Thyroid gland (tissue), 4 donors: ENCODE results near the gene PCMTD2.
"Not testable (repeated sequence)": the region's sequence is repeated elsewhere in the genome, so short reads cannot be mapped to it uniquely, and the experiment has no call there.

Experiments used
- POLR2A ChIP-seq, 2 donors: fragments of 450-650 bp; IDR thresholded peaks; one replicate each; pipeline ENCODE4 v1.6.1; 2017; ENCODE audit warnings: antibody characterized with exemption in 2 of 2, mild to moderate bottlenecking in 2 of 2, moderate library complexity in 1 of 2
- TF ChIP-seq, protein P1 (sequence below), 6 experiments: fragments of 200-600 bp in 3 of 6; fragments of 450-650 bp in 3 of 6; sonication (generic) in 3 of 6; IDR thresholded peaks; one replicate each; pipeline ENCODE4 v1.5.1; 2016 to 2019; ENCODE audit warnings: antibody characterized with exemption in 6 of 6, mild to moderate bottlenecking in 2 of 6, inconsistent platforms in 1 of 6, moderate library complexity in 1 of 6

DNA sequence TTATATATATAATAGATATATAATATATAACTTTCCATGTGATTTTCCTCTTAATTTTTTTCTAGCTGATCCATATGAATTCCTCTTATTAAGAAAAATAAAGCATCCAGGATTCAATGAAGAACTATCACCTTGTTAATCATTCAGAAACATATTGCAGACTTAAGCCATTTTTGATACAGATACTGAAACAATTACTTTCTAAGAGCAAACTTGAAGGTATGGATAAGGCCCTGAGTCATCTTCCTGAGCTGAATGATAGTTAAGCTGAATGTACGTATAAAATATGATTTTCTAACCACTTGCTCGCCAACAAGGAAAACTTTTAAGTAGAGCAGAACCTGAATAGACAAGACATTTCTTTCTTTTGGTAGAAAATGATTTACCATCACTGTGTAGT lies 47.5 kb downstream of the PCMTD2 start:
- TF ChIP-seq, protein P1, sequence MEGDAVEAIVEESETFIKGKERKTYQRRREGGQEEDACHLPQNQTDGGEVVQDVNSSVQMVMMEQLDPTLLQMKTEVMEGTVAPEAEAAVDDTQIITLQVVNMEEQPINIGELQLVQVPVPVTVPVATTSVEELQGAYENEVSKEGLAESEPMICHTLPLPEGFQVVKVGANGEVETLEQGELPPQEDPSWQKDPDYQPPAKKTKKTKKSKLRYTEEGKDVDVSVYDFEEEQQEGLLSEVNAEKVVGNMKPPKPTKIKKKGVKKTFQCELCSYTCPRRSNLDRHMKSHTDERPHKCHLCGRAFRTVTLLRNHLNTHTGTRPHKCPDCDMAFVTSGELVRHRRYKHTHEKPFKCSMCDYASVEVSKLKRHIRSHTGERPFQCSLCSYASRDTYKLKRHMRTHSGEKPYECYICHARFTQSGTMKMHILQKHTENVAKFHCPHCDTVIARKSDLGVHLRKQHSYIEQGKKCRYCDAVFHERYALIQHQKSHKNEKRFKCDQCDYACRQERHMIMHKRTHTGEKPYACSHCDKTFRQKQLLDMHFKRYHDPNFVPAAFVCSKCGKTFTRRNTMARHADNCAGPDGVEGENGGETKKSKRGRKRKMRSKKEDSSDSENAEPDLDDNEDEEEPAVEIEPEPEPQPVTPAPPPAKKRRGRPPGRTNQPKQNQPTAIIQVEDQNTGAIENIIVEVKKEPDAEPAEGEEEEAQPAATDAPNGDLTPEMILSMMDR (IDR thresholded peaks at IDR 0.05), result not testable (repeated sequence)
- TF ChIP-seq POLR2A (IDR thresholded peaks at IDR 0.05), result not testable (repeated sequence)
